Activated naive CD4-positive, alpha-beta T cell treated with anti-CD3 and anti-CD28 coated beads, Interleukin-2, amount 10 ng/mL, durations not matched to agents 7 days and 5 days (primary cell): ENCODE results near the gene KRTAP5-3.
"Not testable (repeated sequence)": the region's sequence is repeated elsewhere in the genome, so short reads cannot be mapped to it uniquely, and the experiment has no call there.

Experiments used
- CTCF ChIA-PET: fragments of 350-600 bp; sonication (Branson Sonifier 250); formaldehyde crosslinking; loops from one replicate; lab custom pipeline; 2021; ENCODE audit warnings: antibody characterized with exemption; lab: Charles Lee
- DNase-seq: peaks from one replicate; pipeline ENCODE4 v3.0.0-alpha.2; 2020
- H3K27ac Mint-ChIP-seq: one replicate; pipeline ENCODE4 v1.8.0; 2021; ENCODE audit warnings: mild to moderate bottlenecking, moderate library complexity, mixed read lengths
- H3K27me3 Mint-ChIP-seq: one replicate; pipeline ENCODE4 v1.8.0; 2021; ENCODE audit warnings: mild to moderate bottlenecking, mixed read lengths
- H3K36me3 Mint-ChIP-seq: one replicate; pipeline ENCODE4 v1.8.0; 2021; ENCODE audit warnings: mixed read lengths
- H3K4me1 Mint-ChIP-seq: one replicate; pipeline ENCODE4 v1.8.0; 2021; ENCODE audit warnings: mixed read lengths
- H3K4me3 Mint-ChIP-seq: one replicate; pipeline ENCODE4 v1.8.0; 2021; ENCODE audit warnings: mild to moderate bottlenecking, moderate library complexity, mixed read lengths
- H3K9me3 Mint-ChIP-seq: one replicate; pipeline ENCODE4 v1.8.0; 2021; ENCODE audit warnings: mixed read lengths

The KRTAP5-3 gene

DNA sequence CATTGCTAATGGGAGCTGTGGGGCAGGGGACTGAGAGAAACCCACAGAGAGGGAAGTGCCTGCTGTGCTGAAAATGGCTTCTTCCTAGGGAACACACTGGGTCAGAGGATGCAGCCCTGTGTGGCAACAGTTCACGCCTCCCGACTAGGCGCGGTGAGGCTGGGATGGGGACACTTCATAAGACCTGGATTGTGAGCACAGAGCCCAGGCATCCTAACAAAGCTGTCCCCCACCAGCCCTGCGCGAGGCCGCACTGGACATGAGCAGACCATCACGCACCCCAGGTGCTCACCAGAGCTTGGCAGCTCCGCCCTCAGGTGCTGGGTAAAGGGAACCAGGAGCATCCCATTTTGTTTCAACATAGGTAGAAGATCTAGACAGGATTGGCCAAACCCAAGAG is 15.5 kb upstream of the KRTAP5-3 start:
- H3K4me1 Mint-ChIP-seq, result peaks cover 2% of the 10 kb centered on the region
- no peak overlapping the region for H3K27ac Mint-ChIP-seq
- H3K4me3 Mint-ChIP-seq, result no peak overlapping the region
- no peaks in the 10 kb centered on the region for H3K9me3 Mint-ChIP-seq
- H3K27me3 Mint-ChIP-seq, result peaks cover 38% of the 10 kb centered on the region
- CTCF ChIA-PET, result interaction anchor here (1.0 to 1.5 kb wide), 2 partner anchors 16 to 29 kb away, joined by 3 read pairs; no protein-coding TSS in a partner anchor
- no peaks in the 10 kb centered on the region for H3K36me3 Mint-ChIP-seq
- DNase-seq, result no peak

DNA sequence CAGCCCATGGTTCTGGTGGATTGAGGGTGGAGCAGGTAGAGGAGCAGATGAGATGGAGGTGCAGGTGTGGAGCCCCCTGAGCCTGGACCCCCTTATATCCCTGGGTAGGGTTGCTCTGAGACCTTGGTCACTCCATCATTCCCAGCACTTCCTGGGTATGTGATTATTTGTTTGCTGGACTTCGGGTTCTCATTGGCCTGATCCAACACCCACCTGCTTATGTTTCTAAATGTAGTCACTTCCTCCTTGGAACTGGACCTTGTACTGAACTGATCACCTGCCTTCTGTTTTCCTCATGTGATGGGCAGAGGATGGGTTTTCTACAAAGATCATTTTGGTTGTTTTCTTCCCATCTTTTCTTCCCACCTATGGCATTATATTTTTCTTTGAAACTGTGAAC is 13.8 kb upstream of the KRTAP5-3 start, which contains the start of gene KRTAP5-4:
KRTAP5-4 (minus strand) TSS at position 53 of the 400 bp plus-strand sequence; CDS start at position 8, 45 bp downstream.
- CTCF ChIA-PET, result no interaction called here
- Mint-ChIP-seq H3K9me3 (no peaks in the 10 kb centered on the region), H3K4me3 (no peak within 1 kb of the TSS), H3K4me1 (peaks cover 2% of the 10 kb centered on the region), H3K27ac (no peak within 1 kb of the TSS), H3K36me3 (no peaks in the 10 kb centered on the region), H3K27me3 (peaks cover 33% of the 10 kb centered on the region)
- no peak for DNase-seq

DNA sequence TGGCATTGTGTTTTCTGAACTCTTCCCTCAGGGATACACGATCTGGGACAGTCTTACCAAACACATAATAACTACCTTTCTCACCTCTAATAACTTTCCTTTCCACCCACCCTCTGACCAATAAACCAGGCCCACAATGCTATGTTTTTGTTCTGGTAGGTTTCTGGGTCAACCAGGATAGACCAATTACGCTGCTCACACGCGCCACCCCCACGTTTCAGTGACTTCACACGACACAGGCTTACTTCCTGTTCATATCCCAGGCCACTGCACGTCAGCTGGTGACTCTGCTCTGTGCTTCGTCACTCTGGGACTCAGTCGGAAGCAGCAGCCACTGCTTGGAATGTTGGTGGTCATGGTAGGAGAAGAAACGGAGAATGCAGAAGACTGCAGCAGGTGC is 11.2 kb upstream of the KRTAP5-3 start:
- no peak overlapping the region for H3K4me3 Mint-ChIP-seq
- H3K27me3 Mint-ChIP-seq, result peaks cover 13% of the 10 kb centered on the region
- H3K36me3 Mint-ChIP-seq, result no peaks in the 10 kb centered on the region
- peaks cover 2% of the 10 kb centered on the region for H3K4me1 Mint-ChIP-seq
- H3K9me3 Mint-ChIP-seq, result no peaks in the 10 kb centered on the region
- no peak overlapping the region for H3K27ac Mint-ChIP-seq
- no peak for DNase-seq
- CTCF ChIA-PET, result interaction anchor here (1.3 kb wide), 1 partner anchor 33 kb away, joined by 3 read pairs; no protein-coding TSS in a partner anchor

DNA sequence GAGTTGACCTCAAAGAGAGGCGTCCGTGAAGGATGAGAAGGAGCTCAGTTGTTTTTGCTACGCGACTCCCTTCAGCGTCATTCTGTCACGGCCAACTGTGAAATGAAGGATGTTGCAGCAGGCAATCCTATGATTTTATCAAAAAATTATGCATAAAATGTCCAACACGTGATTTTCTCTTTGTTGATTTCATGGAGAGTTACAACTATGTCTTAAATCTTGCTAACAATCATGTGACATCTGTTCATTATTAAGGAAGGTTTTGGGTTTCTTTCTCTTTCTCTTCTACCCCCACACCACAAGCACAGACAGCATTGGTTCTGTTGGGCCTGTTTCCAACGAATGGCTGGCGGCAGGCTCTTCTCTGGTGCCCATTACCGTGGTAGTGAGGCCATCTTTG is 10.0 kb upstream of the KRTAP5-3 start:
- Mint-ChIP-seq H3K36me3 (no peaks in the 10 kb centered on the region), H3K4me3 (no peak overlapping the region), H3K27ac (no peak overlapping the region), H3K27me3 (peaks cover 13% of the 10 kb centered on the region), H3K9me3 (no peaks in the 10 kb centered on the region), H3K4me1 (peaks cover 2% of the 10 kb centered on the region)
- CTCF ChIA-PET, result no interaction called here
- no peak for DNase-seq

DNA sequence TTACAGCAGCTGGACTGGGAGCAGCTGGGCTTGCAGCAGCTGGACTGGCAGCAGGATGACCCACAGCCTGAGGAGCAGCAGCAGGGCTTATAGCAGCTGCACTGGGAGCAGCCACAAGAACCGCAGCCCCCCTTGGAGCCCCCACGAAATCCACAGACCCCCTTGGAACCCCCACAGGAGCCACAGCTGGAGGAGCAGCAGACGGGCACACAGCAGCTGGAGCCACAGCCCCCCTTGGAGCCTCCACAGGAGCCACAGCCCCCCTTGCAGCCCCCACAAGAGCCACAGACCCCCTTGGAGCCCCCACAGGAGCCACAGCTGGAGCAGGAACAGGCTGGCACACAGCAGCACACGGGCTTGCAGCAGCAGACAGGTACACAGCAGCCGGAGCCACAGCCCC is 362 bp downstream of the KRTAP5-3 start:
- H3K27ac Mint-ChIP-seq, H3K4me3 Mint-ChIP-seq, H3K4me1 Mint-ChIP-seq, H3K9me3 Mint-ChIP-seq, H3K36me3 Mint-ChIP-seq, DNase-seq: not testable (repeated sequence)
- H3K27me3 Mint-ChIP-seq, result peaks cover 56% of the 10 kb centered on the region
- CTCF ChIA-PET, result interaction anchor here (0.9 kb wide), 1 partner anchor 13 kb away, joined by 4 read pairs; no protein-coding TSS in a partner anchor

DNA sequence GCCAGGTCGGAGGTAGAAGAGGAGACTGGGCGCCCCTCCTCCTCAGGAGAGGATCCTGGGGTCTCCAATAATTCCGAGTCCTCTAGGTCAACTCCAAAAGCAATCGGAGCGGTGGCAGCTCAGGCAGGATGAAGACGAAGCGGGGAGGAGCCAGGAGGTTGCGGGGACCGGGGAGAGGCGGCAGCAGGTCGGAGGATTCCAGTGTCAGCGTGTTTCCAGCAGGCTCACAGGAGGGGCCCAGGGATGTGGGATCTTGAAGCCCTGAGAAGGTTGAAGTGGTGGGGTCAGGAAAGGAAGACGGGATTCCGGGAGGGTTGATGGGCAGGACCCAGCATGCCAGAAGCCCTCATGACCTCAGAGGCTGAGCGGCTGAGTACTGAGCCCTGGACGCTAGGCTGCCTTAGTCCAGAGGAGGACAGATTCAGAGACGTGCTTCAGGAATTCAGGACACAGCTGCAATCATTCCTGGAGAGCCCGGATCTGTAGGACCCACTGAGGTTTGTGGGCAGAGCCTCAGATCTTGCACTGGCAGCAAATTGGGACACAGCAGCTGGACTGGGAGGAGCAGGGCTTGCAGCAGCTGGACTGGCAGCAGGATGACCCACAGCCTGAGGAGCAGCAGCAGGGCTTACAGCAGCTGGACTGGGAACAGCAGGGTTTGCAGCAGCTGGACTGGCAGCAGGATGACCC is 962 bp downstream of the KRTAP5-3 start:
- H3K4me3 Mint-ChIP-seq, CTCF ChIA-PET, H3K27ac Mint-ChIP-seq, DNase-seq, H3K9me3 Mint-ChIP-seq, H3K4me1 Mint-ChIP-seq, H3K36me3 Mint-ChIP-seq: not testable (repeated sequence)
- H3K27me3 Mint-ChIP-seq, result peaks cover 55% of the 10 kb centered on the region

DNA sequence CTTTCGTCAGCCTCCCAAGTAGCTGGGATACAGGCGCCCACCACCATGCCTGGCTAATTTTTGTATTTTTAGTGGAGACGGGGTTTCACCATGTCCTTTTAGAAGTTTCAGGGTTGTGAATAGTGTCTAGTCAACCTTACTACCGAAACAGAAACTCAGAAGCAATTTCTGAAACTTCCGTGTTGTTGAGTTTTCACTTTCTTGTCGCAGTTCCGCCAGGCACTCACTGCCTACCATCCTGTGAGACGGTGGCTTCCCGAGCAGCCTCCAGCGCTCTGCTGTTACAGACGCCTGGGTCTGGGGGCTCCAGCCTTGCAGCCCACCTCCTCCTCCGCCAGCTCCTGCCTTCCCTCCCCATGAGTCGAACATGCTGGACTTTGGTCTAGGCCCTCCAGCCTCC is 2.3 kb downstream of the KRTAP5-3 start:
- not testable (repeated sequence) for H3K9me3 Mint-ChIP-seq, H3K36me3 Mint-ChIP-seq, H3K4me1 Mint-ChIP-seq, H3K4me3 Mint-ChIP-seq
- peak; percentile 36 for DNase-seq
- Mint-ChIP-seq H3K27ac (peak overlapping the region; percentile 49), H3K27me3 (peaks cover 60% of the 10 kb centered on the region)
- CTCF ChIA-PET, result interaction anchor here (1.2 kb wide), 1 partner anchor 11 kb away, joined by 6 read pairs; no protein-coding TSS in a partner anchor

DNA sequence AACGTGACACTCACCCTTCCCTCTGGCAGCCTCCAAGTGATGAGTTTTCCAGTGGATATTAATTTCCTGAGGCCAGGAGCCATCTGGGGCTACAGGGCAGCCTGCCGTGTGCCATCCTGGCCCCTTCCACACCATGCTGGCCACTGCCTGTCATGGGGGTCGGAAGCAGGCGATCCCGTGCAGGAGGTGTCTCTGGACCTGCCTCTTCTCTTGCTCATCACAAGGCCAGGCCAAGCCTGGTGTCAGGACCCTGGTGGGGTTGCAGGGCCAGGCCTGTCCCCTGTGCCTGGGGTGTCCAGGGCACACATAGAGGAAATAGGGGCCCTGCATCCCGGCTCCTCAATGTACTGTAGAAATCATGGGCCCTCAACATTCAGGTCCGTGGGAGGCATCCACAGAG is 3.6 kb downstream of the KRTAP5-3 start:
- no peaks in the 10 kb centered on the region for H3K36me3 Mint-ChIP-seq
- H3K27ac Mint-ChIP-seq, result no peak overlapping the region
- H3K9me3 Mint-ChIP-seq, result no peaks in the 10 kb centered on the region
- H3K4me3 Mint-ChIP-seq, result no peak overlapping the region
- peaks cover 9% of the 10 kb centered on the region for H3K4me1 Mint-ChIP-seq
- CTCF ChIA-PET, result no interaction called here
- H3K27me3 Mint-ChIP-seq, result peaks cover 59% of the 10 kb centered on the region
- no peak for DNase-seq

DNA sequence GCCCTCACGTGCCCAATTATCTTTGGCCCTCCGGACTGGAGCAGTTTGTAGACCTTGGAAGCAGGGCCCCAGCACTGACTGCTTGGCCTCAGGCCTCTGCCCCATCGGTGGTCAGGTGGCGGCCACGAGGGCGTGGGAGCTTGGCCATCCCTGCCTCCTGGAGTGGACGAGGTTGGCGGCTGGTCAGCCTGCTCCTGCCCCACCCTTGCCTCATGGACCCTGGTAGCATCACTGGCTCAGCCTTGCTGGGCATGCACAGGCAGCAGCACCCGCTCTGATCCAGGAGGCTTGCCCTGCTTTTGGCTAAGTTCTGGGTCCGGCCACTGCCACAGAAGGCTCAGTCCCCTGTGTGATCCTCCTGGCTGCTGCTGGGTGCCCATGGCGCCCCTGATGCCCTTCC is 4.1 kb downstream of the KRTAP5-3 start:
- Mint-ChIP-seq H3K27ac (no peak overlapping the region), H3K4me3 (no peak overlapping the region), H3K27me3 (peaks cover 56% of the 10 kb centered on the region), H3K36me3 (no peaks in the 10 kb centered on the region), H3K4me1 (peaks cover 9% of the 10 kb centered on the region), H3K9me3 (no peaks in the 10 kb centered on the region)
- no peak for DNase-seq
- CTCF ChIA-PET, result no interaction called here

DNA sequence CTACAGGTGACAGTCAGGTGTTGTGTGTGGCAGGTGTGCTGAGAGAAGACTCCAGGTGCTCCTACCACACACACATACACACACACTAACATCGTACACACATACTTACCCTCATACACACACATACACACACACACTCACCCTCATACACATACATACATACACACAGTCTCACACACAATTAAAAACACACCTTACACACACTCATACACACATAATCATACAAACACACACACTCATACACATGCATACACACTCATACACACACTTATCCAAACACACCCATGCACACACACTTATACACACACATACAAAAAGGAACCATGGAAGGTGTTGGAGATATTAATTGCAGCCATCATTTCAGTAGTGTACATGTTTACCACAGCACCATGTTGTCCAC is 4.6 kb downstream of the KRTAP5-3 start:
- CTCF ChIA-PET, result no interaction called here
- no peak for DNase-seq
- H3K9me3 Mint-ChIP-seq, result no peaks in the 10 kb centered on the region
- H3K27me3 Mint-ChIP-seq, result peaks cover 54% of the 10 kb centered on the region
- peaks cover 9% of the 10 kb centered on the region for H3K4me1 Mint-ChIP-seq
- H3K27ac Mint-ChIP-seq, result no peak overlapping the region
- no peak overlapping the region for H3K4me3 Mint-ChIP-seq
- H3K36me3 Mint-ChIP-seq, result no peaks in the 10 kb centered on the region

DNA sequence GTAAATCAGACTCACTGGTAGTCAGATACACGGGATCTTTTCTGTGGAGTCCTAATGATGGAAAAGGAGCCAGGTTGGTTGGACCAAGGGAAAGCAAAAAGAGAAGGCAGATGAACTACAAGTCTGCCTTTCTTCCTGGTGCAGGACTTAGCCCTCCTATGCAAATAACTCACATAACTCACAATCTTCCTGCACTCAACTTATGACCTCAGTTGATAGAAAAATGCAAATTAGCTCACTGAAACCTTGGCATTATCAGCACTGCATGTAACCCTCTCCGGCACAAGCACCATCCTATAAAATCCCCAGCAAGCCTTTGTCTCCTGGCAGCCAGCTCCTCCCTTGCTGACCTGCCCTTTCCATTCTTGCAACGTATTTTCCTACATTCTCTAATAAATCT is 6.6 kb downstream of the KRTAP5-3 start:
- DNase-seq, CTCF ChIA-PET, H3K4me1 Mint-ChIP-seq, H3K9me3 Mint-ChIP-seq, H3K36me3 Mint-ChIP-seq, H3K27ac Mint-ChIP-seq, H3K4me3 Mint-ChIP-seq: not testable (repeated sequence)
- peaks cover 55% of the 10 kb centered on the region for H3K27me3 Mint-ChIP-seq

DNA sequence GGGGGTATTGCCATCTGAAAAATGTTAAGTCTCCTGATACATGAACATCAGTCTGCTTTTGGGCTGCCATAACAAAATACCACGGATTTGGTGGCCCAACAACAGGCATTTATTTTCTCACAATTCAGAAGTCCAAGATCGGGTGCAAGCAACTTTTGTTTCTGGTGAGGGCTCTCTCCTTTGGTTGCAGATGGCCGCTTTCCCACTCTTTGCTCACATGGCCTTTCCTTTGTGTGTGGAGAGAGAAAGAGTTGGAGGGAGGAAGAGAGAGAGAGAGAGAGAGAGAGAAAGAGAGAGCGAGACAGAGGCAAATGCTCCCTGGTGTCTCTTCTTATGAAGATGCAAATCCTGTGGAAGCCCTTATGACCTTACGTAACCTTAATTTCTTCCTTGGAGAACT is 7.6 kb downstream of the KRTAP5-3 start:
- no peak overlapping the region for H3K4me3 Mint-ChIP-seq
- no peaks in the 10 kb centered on the region for H3K36me3 Mint-ChIP-seq
- peaks cover 54% of the 10 kb centered on the region for H3K27me3 Mint-ChIP-seq
- H3K4me1 Mint-ChIP-seq, result peaks cover 1% of the 10 kb centered on the region
- CTCF ChIA-PET, result no interaction called here
- H3K27ac Mint-ChIP-seq, result no peak overlapping the region
- no peaks in the 10 kb centered on the region for H3K9me3 Mint-ChIP-seq
- DNase-seq, result no peak

DNA sequence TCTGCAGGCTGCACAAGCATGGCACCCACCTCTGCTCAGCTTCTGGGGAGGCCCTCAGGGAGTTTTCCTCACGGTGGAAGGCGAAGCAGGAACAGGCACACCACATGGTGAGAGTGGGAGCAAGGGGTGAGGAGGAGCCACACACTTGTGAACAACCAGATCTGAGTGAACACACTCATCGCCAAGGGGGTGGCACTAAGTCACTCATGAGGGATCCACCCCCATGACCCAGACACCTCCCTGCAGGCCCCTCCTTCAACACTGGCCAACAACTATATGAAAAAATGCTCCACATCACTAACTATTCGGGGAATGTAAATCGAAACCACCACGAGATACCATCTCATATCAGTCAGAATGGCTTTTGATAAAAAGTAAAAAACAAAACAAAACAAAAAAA is 9.4 kb downstream of the KRTAP5-3 start:
- no peak overlapping the region for H3K27ac Mint-ChIP-seq
- DNase-seq, result no peak
- H3K27me3 Mint-ChIP-seq, result peaks cover 64% of the 10 kb centered on the region
- CTCF ChIA-PET, result no interaction called here
- no peaks in the 10 kb centered on the region for H3K36me3 Mint-ChIP-seq
- no peaks in the 10 kb centered on the region for H3K9me3 Mint-ChIP-seq
- H3K4me3 Mint-ChIP-seq, result no peak overlapping the region
- peaks cover 5% of the 10 kb centered on the region for H3K4me1 Mint-ChIP-seq

DNA sequence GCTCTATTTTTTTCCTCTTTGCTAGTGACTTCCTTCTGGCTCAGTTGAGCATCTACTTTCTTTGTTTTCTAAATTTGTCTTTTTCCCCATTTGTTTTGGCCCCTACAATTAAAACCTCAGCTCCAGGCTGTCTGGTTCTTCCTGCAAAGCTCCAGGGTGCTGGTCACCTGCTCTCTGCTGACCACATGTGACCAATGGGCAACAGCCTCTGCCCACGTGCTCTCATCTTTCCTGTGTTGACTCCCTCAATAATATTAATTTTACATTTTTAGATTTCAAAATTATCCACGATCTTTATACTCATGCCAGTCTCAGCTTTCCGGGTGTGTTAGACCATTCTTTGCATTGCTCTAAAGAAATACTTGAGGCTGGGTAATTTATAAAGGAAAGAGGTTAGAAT is 9.9 kb downstream of the KRTAP5-3 start:
- H3K4me3 Mint-ChIP-seq, H3K9me3 Mint-ChIP-seq, DNase-seq, H3K4me1 Mint-ChIP-seq, H3K36me3 Mint-ChIP-seq, CTCF ChIA-PET: not testable (repeated sequence)
- Mint-ChIP-seq H3K27me3 (peaks cover 68% of the 10 kb centered on the region), H3K27ac (peak overlapping the region; percentile 38)

DNA sequence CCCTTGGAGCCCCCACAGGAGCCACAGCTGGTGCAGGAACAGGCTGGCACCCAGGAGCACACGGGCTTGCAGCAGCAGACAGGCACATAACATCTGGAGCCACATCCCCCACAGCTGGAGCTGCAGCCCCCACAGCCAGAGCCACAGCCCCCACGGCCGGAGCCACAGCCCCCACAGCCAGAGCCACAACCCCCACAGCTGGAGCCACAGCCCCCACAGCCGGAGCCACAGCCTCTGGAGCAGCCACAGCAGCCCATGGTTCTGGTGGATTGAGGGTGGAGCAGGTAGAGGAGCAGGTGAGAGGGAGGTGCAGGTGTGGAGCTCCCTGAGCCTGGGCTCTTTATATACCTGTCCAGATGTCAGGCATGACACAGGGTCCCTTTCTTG is 10.3 kb downstream of the KRTAP5-3 start, which contains the start of gene KRTAP5-2:
KRTAP5-2 (minus strand) TSS at position 301 of the 387 bp plus-strand sequence; CDS start at position 257, 44 bp downstream.
- H3K4me3 Mint-ChIP-seq, result no peak within 1 kb of the TSS
- no peak for DNase-seq
- peaks cover 5% of the 10 kb centered on the region for H3K4me1 Mint-ChIP-seq
- H3K36me3 Mint-ChIP-seq, result no peaks in the 10 kb centered on the region
- CTCF ChIA-PET, result interaction anchor here (1.2 kb wide), 1 partner anchor 23 kb away, joined by 3 read pairs; no protein-coding TSS in a partner anchor
- no peaks in the 10 kb centered on the region for H3K9me3 Mint-ChIP-seq
- H3K27me3 Mint-ChIP-seq, result peaks cover 69% of the 10 kb centered on the region
- peak within 1 kb of the TSS; percentile 38 for H3K27ac Mint-ChIP-seq
